ENCODE measurements around the gene SKP1.
A peak's percentile ranks its signal among the peaks of the same experiment; 100 is the strongest.
"Not testable (repeated sequence)": the region's sequence is repeated elsewhere in the genome, so short reads cannot be mapped to it uniquely, and the experiment has no call there.

Gene SKP1

DNA sequence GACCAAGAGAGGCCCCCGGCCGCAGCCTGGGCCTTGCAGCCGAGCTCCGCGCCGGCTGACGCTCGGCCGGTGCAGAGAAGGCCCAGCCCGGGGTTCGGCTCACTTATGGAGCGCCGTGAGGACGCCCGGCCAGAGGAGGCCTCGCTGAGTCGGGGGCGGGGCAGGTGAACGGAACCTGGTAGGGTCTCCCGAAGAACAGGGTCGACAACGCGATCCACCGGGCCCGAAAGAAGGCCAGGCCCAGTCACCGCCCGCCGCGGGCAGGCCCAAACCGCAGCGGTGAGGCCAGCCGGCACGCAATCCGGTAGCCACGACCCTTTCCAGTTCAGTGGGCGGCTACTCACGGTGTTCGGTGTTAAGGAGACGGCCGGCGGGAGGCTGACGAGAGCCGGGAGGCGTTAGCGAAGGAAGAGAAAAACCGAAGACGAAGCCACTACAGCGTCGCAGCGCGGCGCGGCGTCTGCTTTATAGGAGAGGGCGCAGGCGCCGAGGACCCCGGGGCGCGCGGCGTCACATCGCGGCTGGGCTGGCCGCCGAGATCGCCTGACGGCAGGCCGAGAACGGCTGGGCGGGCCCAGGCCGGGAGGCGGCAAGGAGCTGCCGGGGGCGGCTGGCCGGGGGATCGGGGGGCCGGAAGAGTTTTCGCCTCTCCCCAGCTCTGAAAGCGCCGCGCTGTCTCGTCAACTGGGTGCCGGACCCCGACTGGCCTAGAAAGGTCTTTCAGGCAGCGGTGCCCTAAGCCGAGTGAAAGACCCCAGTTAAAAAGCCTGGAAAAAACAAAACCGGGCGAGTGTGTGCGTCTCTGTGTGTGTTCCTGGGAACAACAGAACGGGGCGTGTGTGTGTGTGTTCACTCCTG is at the start of gene SKP1:
Gene SKP1 (minus strand): TSS at position 440 of the 858 bp plus-strand sequence. CDS start 2,928 bp downstream, outside the sequence.
- peak within 1 kb of the TSS; percentile 98 for H3K4me3 ChIP-seq (ENCODE audit: low read depth, low read length)
- peak; percentile 82 for DNase-seq (ENCODE audit: low read depth)
- TF ChIP-seq, protein P1, sequence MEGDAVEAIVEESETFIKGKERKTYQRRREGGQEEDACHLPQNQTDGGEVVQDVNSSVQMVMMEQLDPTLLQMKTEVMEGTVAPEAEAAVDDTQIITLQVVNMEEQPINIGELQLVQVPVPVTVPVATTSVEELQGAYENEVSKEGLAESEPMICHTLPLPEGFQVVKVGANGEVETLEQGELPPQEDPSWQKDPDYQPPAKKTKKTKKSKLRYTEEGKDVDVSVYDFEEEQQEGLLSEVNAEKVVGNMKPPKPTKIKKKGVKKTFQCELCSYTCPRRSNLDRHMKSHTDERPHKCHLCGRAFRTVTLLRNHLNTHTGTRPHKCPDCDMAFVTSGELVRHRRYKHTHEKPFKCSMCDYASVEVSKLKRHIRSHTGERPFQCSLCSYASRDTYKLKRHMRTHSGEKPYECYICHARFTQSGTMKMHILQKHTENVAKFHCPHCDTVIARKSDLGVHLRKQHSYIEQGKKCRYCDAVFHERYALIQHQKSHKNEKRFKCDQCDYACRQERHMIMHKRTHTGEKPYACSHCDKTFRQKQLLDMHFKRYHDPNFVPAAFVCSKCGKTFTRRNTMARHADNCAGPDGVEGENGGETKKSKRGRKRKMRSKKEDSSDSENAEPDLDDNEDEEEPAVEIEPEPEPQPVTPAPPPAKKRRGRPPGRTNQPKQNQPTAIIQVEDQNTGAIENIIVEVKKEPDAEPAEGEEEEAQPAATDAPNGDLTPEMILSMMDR (conservative IDR thresholded peaks at IDR 0.05; ENCODE audit: low read depth, low read length): no peak

- TF ChIP-seq, protein P1 (conservative IDR thresholded peaks at IDR 0.05; ENCODE audit: low read depth, low read length): no peak
- DNase-seq (ENCODE audit: low read depth): peak; percentile 99
- H3K4me3 ChIP-seq (ENCODE audit: low read depth, low read length): peak within 1 kb of the TSS; percentile 97
These were observed 49.2 kb upstream of the SKP1 start, which contains the start of gene PPP2CA for GRCh38 chr5:134225780-134226440. PPP2CA (minus strand) TSS chr5:134226073; CDS start chr5:134225861, 212 bp downstream.

DNA sequence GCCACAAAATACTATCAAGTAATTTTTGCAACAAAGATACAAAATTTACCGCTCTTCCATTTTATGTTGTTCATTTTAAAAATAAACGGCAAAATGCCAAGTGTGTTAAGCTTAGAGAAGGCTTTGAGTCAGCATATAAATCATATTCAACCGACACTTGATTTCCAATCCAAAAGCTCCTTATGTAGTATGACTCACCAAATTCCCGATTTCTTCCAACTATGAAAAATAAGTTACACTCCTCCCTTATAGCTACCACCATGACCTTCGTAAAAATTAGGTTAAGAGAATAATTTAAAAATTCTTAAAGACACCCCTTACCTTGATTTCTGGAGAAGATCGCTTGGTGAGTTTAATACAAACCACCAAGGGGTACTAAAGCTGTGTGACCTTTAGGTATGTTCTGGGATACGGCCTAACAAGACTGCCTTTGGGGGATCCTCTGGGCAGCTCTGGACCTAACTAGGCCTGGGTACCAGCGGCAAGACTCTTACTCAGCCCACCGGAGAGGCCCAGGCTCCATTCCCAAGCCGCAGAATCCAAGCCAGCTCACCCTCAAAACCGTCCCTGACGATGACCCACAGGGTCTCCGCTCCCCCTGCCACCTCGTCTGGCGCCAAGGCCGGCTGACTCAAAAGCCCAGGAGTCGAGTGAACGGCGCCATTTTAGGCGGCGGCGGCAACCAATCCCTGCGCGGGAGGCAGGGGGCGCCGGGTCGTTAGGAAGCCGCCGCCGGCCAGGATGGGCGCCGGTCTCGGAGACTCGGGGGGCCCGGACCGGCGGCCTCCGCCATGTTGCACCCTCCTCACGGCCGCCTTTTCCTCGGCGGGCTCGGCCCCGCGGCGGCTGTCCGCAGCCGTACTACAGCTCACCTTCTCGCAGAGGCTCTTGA is 48.4 kb upstream of the SKP1 start:
- TF ChIP-seq, protein P1 (conservative IDR thresholded peaks at IDR 0.05; ENCODE audit: low read depth, low read length): peak; percentile 10
- H3K4me3 ChIP-seq (ENCODE audit: low read depth, low read length): peak overlapping the region; percentile 97
- peak; percentile 62 for DNase-seq (ENCODE audit: low read depth)

DNA sequence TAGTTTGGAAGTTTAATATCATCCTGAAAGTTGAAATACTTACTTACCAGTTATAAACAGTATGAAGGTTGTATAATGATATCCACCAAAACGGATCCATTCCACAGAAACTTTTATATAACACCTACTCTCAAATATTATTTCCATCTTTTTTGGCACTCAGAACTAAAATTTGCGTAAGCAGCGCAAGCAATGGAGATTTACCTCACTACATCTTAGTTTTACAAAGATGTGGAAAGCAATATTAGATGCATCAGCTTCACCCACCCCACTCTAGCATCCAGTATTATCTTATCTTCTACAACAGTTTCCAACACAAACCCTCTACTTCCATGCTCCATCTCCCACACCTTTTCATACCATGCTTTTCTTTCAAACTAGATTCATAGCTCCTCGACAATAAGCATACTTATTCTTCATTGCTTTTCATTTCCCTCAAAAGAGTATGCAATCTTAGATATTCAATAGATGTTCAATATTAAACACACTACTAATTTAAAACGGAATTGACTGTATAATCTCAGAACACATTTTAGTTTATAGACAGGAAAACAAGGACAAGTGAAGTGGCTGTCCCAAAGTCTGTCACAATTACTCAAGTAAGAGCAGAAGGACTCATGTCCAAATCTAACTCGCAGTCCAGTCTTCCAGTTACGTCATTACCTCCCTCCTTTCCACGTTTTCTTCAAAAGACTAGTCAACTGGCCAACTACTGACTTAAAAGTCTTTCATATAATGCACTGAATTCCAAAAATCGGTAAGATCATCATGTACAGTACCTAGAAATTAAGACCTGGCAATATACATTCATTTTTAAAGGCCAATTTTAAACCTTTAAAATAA is 46.9 kb upstream of the SKP1 start:
- peak; percentile 33 for DNase-seq (ENCODE audit: low read depth)
- H3K4me3 ChIP-seq (ENCODE audit: low read depth, low read length): peak overlapping the region; percentile 97
- TF ChIP-seq, protein P1 (conservative IDR thresholded peaks at IDR 0.05; ENCODE audit: low read depth, low read length): no peak

- H3K4me3 ChIP-seq (ENCODE audit: low read depth, low read length); DNase-seq (ENCODE audit: low read depth): not testable (repeated sequence)
These were observed 44.9 kb upstream of the SKP1 start for GRCh38 chr5:134221690-134222089.

DNA sequence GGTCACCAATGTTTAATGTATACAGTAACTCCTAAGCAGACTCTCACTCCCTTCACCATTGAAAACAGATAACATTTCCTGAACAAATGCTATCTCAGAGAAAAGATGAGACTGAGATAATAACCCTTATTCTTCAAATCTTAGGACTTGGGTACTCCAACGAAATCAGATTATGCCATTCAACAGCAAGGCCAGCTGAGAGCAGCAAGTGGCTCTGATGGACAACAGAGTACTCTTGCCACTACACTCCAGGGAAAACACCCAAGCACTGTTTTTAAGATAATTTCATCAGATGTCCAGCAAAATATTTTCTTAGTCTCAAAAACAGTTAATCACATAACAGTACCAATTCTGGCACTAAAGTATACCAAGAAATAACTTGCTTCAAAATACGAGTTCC is 39.0 kb upstream of the SKP1 start:
- no peak for DNase-seq (ENCODE audit: low read depth)
- no peak overlapping the region for H3K4me3 ChIP-seq (ENCODE audit: low read depth, low read length)
- TF ChIP-seq, protein P1 (conservative IDR thresholded peaks at IDR 0.05; ENCODE audit: low read depth, low read length): no peak

DNA sequence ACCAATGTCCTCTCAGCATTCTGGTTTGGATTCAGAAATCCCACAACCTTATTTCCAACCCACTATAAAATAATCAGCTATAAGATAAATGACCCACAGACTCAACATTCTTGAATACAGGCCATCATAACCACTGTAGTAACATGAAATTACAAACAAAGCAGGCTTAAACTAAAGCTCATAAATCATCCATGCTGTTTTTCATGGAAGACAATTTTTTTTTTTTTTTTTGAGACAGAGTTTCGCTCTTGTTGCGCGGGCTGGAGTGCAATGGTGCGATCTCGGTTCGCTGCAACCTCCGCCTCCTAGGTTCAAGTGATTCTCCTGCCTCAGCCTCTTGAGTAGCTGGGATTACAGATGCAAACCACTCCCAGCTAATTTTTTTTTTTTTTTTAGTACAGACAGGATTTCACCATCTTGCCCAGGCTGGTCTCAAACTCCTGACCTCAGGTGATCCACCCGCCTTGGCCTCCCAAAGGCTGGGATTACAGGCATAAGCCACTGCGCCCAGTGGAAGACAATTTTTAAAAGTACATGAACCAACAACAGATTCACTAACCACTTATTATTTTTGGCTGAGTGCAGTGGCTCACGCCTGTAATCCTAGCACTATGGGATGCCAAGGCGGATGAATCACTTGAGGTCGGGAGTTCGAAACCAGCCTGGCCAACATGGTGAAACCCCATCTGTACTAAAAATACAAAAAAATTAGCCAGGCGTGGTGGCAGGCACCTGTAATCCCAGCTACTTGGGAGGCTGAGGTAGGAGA is 34.7 kb upstream of the SKP1 start:
- DNase-seq (ENCODE audit: low read depth): peak; percentile 59
- not testable (repeated sequence) for H3K4me3 ChIP-seq (ENCODE audit: low read depth, low read length)

All from choroid plexus epithelial cell (primary cell).